ENCODE measurements around the gene CCDC175.
A peak's percentile ranks its signal among the peaks of the same experiment; 100 is the strongest.

The CCDC175 gene

DNA sequence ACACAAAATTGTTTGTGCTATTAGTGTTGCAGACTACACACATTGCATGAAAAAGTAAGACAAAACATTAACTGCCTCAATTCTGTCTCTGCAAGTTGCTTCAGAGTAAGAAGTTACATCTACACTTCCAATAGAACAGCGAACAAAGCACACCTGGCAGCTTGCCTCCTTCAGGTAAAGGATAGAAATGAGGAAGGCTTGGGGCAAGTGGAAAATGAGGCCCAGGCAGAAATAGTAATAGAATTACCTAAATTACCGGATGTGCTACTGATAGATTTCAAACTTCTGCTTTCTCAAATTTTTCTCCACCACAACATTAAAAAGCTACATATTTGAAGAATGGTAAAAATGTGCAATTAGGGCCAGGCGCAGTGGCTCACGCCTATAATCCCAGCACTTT is 37.7 kb downstream of the CCDC175 start:
- DNase-seq: no peak

DNA sequence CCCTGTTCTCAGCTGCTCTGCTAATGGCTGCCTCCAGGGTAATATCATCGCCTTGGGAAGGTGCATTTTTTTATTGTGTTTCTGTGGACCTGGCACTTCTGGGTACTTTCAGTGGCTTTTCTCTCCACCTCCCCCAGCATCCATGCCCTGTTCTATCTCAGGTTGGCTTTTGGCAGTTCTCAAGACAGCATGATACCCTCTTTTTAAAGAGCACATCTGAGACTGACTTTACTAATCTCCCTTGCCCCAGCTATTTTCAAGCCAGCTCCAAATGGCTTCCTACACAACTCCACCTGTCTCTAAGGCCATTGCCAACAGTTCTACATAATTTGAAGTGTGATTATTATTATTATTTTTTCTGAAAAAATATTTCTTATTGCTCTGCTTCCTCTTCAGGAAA is 39.1 kb downstream of the CCDC175 start:
- no peak for DNase-seq

DNA sequence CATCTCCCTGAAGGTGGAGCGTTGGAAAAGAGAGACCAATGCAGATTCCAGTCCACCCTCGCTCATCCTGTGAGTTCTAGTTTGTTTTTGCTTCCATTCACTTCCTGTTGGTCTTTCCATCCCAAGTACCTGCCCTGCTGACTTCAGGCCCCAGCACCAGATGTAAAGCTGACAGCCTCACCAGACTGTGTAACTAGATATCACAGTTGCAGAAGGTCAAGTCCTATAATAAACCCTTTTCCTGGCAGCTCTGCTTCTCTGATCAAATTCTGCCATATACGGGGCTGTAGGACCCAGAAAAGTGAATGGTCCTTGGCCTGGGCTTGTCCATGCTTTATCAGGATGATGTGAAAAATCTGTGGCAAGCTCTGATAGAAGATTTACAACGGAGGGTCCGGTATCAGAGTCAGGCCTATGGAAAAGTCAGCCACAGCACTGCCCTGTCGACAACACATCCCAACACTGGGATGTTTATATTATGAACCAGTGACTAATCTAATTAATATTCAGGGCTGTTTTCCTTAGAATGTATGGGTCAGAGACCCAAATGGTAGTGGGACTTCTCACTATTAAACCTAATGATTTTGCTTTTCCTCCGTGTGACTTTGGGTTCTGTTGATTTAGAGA is 42.1 kb downstream of the CCDC175 start:
- no peak for DNase-seq

DNA sequence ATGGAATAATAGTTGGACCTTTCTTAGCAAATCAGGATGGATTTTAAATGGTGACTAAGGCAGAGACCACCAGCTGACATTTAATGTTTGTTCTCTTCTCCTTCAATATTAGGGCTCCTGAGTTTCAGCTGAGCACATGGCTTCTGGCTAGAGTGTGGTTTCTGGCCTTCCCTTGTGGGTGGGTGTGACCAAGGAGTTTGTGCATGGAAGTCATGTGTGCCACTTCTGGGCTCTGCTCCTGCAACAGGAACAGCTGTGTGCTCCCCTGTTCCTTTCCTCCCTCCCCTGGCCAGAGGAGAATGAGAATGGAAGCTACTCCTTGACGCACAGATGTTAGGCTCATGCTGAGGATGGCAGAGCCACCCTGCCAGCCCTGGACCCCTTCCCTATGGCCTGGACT is 44.2 kb downstream of the CCDC175 start:
- no peak for DNase-seq

DNA sequence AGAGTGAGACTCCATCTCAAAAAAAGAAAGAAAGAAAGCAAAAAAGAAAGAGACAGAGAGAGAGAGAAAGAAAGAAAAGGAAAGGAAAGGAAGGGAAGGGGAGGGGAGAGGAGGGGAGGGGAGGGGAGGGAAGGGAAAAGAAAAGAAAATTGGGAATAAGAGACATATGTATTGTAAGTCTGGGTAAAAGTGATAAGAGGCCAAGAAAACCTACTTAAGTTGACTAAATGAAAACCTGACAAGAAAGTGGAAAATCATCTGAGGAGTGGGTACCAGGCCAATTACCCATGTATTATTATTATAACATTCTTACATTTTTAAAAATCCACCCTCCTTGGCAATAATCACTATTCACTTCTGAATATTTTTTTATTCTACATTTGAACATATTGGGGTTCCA is 46.3 kb downstream of the CCDC175 start:
- DNase-seq: no peak

DNA sequence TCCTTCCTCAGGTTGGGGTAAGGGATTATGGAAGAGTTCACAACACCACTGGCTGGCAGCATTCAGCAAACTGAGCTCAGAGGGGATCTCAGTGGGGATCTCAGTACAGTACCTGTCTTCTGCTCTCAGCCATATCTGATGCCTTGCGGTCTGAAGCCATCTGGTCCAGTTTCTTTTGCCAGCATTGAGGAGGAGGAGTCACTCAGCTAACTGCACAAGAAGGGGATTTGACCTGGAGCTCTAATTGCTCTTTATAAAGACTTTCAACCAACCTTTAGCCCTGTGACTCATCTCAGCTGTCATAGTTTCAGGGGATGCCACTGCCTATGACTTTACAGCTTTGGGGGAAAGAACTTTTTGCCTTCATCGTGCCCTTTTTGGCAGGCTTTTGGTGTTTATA is 47.4 kb downstream of the CCDC175 start:
- DNase-seq: no peak

DNA sequence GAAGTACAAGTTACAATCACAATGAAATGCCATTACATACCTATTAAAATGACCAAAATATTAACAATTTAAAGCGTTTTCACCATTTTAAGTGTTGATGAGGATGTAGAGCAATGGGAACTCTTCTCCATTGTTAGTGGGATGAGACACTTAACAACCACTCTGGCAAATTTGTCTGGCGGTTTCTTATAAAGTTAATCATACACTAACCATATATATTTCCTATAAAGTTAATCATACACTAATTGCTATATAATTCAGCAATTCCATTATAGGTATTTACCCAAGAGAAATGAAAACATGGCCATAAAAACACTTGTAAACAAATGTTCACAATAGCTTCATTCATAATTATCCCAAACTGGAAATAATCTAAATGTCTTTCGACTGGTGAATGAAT is 56.4 kb downstream of the CCDC175 start:
- DNase-seq: no peak

DNA sequence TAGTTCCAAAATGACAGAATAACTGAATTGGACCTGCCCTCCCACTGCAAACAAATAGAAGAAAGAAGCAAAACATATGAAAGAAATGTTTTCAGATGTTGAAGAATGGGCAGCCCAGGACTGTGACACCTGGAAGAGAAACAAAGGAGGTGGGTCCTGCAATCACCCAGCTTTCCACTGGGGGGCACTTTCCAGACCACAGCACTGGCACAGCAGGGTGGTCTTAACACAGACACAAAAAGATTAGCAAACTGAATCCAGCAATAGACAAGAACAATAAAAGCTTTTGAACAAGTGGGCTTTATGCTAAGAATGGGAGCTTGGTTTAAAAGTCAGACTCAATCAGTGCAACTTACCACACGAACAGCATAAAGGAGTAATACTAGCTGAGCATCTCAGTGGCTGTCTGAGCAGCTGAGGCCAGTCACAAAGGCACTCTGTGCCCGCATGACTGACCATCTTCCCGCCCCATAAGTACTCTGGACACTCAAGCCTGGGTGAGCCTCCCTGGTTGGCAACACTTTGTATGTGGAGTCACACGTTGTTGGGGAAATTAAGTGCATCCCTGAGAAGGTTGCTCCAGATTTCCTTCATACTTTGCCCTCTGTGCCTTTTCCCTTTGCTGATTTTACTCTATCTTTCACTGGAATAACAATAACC is 64.6 kb downstream of the CCDC175 start:
- peak; percentile 88 for DNase-seq

DNA sequence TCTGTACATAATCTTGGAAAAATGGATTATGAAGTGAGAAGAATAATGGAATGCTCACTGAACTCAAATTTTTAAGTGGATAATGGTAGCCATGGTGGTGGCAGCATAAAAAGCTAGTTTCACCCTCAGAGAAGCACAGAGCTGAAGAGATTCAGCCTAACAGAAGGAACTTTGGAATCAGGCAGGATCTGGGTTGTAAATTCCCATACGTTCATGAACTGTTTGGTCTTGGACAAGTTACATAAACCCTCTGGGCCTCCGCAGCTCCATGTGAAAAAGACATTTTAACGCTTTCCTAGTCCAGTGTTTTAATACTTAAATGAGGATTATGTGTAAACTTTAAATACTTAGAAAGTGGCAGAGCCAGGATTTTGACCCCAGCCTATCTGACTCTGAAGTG is 65.6 kb downstream of the CCDC175 start:
- no peak for DNase-seq

DNA sequence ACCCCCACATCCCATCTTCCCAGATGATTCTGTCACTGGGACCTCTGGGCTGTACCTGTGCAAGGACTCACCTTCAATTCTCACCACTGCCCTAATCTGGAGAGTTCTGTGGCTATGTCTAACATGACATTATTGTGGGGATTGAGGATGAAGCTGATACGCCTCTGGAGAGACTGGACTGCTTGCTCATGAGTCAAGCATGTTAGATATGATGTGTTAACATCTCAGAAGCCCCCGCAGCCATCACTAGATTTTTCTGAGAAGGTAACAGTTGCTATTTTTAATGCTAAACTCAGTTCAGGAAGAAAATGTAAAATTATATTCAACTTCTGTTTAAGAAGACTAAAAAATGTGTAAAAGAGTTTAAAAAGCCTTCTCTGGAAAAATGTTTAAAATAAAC is 66.6 kb downstream of the CCDC175 start:
- no peak for DNase-seq

DNA sequence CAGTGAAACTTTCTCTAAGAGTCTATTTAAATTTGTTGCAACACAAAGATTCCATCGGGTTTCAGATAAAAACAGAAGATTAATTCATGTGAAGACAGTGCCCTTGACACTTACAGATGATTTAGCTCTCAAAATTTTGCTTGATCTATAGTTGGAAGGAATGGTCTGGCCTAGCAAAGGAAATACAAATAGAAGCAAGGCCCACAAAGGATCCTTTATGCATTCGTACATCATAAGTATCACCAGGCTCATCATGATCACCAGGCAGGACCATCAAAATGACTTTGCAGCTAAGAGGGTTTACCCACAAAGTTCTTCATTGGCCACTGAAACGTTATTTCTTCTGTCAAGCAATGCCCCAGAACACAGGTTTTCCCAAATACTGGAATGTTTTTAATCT is 67.5 kb downstream of the CCDC175 start:
- DNase-seq: no peak

DNA sequence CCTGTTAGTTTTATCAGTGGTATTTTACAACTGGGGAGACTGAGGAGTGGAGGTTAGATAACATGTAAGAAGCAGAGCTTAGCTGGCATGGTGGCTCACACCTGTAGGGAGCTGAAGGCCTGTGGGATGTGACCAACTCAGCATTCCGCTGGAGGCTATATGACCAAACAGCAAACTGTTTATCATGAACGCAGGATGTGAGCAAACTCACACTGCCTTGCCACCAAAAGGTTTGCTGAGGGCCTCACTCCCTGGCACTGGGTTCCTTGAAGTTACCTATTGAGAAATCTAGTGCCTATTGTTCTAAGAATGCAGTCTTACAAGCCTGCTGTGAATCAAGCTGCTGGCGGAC is 68.9 kb downstream of the CCDC175 start:
- no peak for DNase-seq

DNA sequence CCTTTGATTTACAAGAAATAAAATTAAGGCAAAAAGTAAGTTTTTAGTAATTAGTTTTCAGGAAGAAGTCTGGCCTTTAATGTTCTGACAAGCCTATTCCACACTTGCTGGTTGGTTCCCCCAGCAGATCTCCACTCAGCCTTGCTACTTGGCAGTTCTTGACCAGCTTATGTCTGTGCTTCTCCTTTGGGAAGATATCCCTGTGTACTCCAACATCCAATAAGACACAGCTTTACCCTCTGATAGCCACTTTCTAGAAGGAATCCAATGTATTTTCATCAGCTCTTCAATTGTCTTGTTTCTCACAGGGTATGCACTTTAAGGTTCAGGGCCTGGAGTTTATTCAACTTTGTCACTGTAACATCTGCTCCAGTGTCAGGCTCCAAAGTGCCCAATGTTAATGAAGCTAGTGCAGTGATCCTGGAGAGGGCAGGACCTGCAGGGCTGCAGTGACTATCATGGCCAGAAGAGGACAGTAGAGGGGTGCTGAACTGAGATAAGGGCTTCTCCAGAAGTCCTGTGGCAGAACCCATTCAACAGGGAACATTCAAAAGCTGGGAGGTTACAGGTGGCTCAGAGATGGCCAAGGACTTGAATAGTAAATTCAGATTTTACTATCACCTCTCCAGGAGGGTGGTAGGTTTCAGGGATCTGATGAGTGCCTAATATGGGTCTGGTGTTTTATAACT is 69.4 kb downstream of the CCDC175 start:
- peak; percentile 75 for DNase-seq

DNA sequence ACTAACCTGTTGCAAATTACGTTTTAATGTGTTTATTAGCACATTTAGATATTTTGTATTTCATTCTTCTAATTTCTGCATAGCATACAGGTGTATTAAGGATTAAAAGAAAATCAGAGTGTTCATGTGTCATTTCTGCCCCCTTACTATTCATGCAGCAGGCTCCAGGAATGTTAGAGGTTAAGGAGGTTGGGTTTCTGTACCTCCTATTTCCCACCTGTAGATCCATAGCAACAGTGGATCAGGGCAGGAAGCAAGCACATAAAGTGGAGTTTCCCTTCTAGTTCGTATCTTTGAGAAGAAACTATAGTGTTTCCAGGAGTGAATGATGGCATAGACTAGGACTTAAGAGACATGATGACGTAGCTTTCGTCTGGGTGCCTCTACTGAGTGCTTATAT is 73.4 kb downstream of the CCDC175 start:
- DNase-seq: no peak

DNA sequence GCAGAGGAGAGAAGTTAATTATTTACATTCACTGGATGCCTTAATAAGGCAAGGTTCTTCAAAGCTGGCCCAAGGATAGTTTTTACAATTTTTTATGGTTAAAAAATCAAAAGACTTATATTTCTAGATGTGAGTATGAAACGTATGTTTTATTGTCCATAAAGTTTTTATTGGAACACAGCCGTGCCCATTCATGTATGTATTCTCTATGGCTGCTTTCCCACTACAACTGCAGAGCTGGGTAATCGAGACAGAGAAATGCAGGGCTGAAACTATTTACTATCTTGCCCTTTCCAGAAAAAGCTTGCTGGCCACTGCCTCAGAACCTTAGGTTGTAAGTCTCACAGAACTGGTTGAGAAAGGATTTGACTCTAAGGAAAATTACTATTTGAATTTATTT is 75.9 kb downstream of the CCDC175 start:
- DNase-seq: no peak

DNA sequence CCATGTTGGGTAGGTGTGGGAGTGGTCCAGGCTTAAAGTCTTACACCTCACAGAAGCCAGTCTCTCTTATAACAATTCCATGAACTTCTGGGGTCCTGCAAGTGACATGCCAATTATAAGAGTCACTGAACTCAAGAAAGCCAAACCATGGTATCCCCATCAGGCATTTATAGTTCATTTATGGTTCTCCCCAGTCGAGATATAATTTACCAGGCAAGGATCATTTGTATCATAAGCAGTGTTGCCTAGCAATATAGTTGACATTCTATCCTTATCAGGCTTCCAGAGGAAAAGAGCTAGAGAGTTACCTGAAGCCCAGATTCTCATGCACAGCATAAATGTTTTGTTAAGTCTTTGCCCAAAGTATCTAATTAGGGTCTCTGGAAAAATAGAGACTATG is 84.2 kb downstream of the CCDC175 start:
- no peak for DNase-seq

DNA sequence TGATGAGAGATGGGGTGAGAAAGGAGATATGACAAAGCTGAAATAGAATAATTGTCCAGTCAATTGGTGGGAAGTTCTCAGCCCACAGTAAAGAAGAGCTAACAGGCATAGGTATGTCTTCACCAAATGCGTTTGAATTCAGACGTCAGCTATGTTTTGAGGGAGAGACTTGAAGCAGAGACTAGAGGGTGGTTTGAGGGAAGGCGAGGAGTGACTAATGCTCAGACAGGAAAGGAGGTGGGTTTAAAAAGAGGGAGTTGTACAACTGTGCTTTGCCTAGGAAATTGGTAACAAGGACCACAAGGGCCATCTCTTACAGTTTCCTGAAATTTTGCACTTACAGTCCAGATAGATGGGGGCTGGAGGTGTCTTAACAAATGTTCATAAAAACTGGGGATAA is 85.9 kb downstream of the CCDC175 start:
- DNase-seq: no peak

DNA sequence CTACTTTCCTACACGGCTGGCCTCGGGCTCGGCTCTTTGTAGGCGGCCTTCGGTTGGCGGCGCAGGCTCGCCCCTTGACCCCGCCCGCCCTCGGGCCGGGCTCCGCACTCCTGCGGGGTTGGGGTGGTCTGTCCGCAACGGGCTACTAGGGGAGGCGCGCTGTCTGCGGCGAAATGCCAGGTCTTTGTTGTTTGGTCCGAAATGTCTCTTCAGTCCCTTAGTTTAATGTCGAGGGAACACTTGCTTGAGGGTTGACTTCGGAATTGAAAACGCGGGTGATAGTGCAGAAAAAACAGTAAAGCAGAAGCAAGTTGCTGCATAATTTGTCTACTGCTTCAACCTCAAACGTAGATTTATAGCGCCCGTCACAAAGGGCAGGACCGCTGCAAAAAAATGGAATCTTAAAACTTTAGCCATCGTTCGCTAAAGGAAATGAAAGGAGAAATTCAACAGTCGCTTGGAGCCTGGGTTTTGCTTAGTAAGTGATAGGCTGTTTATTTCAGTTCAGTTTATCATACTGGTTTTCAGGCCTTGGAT is 91.9 kb downstream of the CCDC175 start:
- DNase-seq: no peak

DNA sequence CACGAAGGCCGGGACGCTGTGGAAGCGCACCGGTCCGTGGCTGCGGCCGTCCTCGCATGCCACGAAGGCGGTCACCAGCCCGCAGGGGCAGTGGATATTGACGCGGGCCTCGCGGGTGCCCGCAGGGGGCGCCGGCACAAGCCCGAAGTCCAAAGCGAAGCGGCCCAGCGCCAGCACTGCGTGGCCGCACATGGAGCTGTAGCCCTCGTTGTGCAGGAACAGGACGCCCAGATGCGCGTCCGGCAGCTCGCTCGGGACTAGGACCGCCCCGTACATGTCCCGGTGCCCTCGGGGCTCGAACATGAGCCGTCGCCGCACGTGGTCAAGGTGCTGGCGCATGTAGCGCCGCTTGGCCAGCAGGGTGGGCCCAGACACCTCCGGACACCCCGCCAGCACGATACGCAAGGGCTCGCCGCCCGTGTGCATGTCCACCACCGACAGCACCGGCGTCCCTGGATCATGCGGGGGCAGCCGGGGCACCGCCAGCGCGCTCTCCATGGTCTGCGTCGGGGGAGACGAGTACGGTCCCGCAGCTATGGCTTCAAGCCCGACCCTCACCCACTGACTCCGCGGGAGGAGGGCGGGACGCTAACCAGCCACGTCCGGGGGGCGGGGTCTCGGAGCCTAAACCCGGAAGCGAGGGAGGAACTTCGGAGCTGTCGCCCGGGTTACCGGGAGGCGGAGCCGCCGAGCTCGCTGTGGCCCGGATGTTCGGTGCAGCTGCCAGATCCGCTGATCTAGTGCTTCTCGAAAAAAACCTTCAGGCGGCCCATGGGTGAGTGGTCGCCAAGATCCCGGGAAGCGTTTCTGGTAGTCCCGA is 92.6 kb downstream of the CCDC175 start, which contains the start of the genes JKAMP and L3HYPDH:
JKAMP (plus strand) TSS at position 699 of the 820 bp plus-strand sequence; CDS start at position 772, 73 bp downstream.
L3HYPDH (minus strand) TSS at position 590 of the 820 bp plus-strand sequence; CDS start at position 498, 92 bp downstream.
- peak; percentile 99 for DNase-seq

DNA sequence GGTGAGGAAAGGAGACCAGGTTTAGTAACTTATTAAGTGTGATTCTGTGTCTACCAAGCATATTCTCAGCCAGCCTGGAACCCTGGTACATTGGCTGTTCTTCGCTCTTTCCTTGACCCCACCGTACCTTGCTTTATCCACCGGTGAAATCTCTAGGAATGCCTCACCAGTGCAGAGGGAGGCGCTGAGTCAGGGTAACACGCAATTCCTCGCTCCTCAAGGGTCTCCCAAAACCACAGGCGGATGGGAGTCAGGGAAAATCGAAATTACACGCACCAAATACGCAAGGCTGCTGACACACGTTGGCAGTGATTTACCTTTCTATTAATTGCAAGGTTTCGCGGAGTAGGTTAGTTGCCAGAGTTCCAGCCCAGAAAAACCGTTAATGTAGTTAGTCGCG is 93.2 kb downstream of the CCDC175 start:
- DNase-seq: no peak

DNA sequence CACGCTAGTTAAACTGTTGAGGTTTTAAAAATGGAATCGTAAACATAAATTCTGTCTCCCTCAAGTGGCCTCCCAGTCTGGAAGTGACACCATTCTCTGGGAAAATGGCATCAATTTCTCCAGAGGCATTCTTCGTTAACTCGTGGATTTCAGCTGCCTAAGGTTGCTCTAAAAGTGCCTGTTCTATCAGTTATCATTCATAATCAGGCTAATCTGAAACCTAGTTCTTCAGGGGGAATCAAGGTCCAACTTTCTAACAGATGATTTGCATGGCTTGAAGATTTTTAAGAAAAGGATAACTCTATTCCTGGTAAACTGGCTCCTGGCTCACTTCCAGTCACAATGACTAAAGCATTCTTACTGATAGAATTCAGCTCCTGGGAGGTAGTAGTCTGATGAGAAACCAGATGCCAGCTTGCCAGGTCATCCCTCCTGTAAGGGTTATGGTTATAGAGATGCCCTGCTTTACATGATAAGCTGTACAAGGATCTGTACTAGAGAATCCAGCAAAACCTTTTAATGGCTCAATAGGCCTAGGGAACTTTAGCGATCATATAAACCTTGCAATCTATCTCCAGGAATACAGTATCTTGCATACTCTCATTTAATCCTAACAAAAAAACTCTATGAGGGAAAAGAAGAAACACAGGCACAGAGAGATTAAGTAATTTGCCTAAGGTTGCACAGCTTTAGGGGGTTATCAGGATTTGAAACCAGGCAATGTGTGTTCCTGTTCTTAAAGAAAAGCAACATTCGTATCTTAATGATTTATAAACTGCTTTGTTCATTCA is 93.9 kb downstream of the CCDC175 start:
- DNase-seq: no peak

DNA sequence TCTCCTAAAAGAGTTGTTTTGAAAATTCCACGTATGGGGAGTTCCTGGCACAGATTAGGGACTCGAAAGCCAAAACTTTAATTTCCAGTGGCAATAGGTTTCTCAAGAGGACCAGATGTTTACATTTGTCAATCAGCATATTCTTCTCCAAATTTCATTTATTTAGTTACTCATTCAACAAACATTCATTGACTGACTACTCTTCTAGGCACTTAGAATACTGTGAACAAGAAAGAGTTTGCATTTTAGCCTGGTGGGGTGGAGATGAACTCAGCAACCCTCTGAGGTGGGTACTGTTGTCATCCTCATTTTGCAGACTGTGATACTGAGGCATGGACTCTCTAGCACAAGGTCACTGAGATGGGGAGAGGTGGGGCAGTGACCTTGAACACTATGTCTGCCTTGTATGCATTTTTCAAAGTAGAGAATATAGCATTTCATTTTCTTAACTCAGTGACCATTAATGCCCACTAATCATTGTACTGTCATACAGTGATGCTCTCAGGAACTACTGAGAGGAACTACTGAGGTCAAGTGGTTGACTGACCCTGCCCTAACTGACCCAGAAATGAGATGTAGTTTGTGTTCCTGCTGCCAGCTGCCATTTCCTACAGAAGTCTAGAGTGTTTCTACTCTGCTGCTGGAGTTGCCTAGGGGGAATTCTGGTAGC is 94.6 kb downstream of the CCDC175 start:
- DNase-seq: no peak

All from retina (tissue), 1 donor.